NCI-H187 (cell line): ENCODE measurements around the gene S100A9.

ENCODE experiments used
- DNase-seq, 2 experiments: peaks; one replicate each; lab custom pipeline; 2025; lab: John Stamatoyannopoulos, UW

S100A9 gene

DNA sequence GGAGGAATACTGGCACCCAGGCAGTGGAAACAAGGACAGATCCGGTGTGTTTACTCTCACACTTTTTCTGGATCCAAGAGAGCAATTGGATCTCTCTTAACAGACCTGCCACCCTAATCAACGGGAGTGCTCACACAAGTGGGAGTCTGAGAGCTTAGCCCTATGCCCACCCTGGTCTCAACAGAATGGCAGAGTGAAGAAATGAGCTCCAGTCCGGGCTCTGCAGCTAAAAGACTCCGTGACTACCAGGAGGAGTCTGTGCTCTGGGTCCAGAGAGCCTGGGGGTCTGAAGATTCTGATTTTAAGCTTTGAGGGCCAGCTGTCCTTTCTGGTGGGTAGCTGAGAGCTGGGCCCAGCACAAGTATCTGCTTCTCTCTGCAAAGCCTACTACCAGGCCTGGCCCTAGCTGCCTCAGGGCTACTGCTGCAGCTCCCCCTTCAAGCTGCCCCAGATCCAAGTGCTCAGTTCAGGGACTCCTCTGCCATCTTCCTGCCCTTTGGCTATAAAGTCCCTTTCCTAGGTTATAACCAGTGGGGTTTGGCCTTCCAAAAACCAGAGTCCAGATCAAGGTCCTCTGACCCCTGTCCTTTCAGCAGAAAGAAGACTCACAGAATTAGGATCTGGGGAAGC, 3.9 kb downstream of the S100A9 start:
- DNase-seq = no peak

DNA sequence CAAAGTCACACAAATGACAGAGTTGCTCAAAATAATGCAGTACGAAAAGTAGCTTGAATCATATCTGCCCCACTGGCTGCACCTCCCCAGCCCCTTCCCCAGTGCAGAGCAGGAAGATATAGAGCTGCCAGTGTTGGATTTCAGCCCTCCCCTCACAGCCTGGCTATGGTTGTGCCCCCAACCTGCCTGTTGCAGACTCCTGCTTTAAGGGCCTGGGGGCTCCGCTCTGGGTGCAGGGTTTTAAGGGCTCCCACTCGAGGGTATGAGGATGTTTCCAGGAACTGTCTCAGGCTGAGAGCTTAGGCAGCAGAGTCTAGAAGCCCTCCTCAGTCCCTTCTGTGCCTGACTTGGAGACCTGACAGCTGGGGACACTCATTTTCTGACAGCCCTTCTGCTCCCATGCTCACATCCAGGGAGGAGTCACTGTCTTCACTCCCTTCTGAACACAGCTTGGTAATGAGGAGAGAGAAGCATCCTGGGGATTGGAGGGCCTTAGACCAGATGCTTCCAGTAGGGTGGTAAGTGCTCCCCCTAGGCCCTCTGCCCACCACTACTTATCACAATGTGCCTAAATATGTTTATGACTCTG, 4.6 kb downstream of the S100A9 start:
- no peak for DNase-seq

GRCh38 chr1:153363641-153364040, 6.0 kb downstream of the S100A9 start:
- DNase-seq = no peak

GRCh38 chr1:153364156-153364555, 6.5 kb downstream of the S100A9 start:
- no peak for DNase-seq

DNA sequence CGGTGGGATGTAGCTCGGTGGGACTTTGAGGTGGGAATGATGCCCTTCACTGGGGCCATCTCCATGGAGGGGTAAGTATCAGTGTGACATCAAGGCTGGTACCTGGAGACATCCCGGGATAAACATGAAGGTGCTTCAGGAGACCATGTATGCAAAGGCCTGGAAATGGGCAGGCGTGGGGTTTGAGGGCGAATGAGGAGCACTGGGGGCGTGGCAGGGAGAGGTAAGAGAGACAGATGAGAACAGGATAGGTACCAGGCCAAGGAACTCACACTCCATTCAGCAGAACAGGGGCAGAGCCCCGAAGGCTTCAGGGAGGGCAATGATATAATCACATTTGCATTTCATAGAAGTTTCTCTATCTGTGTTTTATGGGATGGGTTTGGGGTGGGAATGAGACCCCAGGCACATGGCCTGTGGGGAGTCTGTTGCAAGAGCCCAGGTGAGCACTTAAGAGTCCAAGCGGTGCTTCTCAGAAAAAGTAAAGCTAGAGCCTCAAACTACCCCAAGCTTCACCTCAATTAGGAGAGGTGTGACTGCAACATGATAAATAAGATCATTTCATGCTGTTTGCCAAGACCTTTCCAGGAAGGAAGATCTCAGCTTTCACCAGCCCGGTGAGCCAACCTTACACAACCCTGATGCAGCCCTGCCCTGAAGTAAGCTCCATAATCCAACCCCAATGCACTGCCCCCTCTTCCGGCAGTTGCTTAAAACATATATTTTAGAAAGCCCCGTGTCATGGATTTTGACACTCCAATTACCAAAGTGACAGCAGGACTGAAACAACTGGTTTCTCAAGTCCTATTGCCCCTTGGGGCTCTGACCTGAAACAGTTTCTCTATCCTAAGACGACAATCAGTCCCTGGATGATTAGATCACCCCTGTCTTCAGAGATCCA, 7.4 kb downstream of the S100A9 start:
- DNase-seq = no peak

DNA sequence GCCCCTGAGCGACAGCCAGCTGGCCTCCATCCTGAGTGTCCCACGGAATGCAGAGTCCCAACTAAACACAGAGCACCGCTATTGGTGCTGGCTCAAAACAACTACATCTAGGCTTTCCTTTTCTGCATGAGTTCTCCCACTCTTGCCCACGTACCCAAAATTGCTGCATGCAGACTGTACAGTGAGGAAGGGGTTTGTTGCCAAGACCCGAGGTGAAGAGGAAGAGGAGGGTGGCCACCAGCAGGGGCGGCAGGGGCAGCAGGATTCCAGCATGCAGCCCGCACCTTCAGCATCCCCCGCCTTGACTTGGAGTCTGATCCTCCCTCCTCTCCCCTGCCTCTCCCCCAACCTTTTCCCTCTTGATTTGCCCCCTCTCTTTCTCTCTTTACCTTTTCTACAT, 8.0 kb downstream of the S100A9 start:
- no peak for DNase-seq

DNA sequence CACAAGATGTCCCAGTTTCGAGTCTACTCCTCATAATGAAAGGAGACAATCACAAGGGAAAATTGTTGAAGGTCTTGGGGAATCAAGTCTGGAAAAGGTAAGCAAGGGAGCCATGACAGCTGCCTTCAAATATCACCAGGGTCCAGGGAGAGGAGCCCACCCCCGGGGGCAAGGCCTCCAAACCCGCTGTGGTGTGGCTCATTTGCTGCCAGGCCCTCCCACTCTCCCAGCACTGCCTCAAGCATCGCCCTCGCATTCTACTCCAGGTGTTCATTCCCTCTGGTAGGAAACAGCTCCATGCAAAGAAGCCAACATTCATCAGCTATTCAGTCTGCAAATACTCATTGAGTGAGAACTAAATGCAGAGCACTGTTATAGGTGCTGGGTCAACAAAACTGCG, 8.6 kb downstream of the S100A9 start:
- DNase-seq = no peak

DNA sequence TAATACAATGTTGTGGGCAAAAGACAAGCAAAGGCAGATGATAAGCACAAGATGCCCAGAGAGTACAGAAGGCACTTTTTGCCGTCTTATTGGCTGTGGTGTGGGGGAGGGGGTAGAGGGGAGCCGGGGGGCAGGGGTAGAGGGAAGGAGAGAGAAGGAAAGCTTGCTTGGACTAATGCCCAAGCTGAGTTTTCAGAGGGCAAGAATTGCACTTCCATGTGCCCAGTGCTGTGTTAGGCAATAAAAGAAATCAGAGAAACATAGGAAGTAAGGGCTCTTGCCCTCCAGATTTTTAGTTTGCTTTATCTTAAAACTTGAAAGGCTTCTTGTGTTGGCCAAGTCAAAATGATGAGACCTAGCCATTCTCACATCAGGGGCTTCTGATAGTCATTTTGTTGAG, 9.4 kb downstream of the S100A9 start:
- DNase-seq = no peak

- DNase-seq = no peak
Measured at GRCh38 chr1:153368495-153368894, 10.8 kb downstream of the S100A9 start.

DNA sequence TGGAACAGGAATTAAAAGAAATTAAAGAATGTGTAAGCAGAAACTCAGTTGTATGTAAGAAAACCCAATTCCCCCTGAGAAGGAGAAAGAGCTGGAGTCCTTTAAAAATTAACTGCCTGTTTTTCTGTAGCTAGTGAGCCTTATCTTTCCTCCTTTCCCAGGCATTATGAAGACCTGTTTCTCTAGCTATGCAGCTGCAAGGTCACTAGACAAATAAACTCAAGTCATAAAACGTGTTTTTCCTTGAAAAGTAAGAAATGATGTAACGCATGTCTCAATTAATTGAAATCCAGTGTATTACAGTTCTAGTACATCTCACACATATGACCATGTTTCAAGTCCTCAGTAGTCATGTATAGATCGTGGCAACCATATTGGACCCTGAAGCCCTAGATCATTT, 12.5 kb downstream of the S100A9 start:
- no peak for DNase-seq

- DNase-seq = no peak
Measured at GRCh38 chr1:153371231-153371630, 13.6 kb downstream of the S100A9 start.

GRCh38 chr1:153372571-153372970, 14.9 kb downstream of the S100A9 start:
- no peak for DNase-seq

DNA sequence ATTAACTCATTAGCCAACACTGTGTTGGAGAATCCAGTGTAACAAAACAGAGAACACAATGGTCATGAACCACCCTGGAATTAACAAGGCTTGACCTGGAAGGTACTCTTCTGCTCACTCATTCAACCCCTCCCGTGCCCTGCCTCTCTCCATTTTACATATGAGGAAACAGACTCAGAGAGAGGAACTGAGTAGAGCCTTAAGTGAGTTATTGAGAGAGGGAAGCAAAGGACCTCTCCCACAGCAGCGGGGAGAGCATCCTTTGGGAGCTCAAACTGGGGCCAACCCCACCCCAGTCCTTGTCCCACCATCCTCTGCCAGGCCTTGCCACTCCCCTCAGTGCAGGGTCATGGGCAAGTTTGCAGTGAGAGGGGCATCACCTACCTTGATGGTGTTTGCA, 16.4 kb downstream of the S100A9 start:
- no peak for DNase-seq

- DNase-seq = no peak
Measured at GRCh38 chr1:153375511-153375910, 17.9 kb downstream of the S100A9 start, which contains the start of gene S100A12. Gene S100A12, minus strand, starts transcription at chr1:153375621. Its CDS starts 1,029 bp downstream, at chr1:153374592.

- DNase-seq = no peak
Measured at GRCh38 chr1:153379591-153379990, 21.9 kb downstream of the S100A9 start.

DNA sequence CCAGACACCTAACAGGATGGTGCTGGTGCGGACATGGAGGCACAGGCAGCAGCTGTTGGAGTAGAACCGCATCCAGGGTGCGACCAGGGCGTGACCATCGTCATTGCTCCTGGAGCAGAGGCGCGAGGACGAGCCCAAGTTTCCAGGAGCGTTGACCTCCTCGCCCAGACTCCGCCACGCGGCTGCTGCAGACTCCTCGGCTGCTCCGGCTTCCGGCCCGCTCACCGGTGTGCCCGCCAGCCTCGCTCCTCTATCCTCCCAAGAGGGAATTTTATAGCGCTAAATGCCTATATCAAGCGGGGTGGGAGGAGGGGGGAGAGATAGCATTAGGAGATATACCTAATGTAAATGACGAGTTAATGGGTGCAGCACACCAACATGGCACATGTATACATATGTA, 23.1 kb downstream of the S100A9 start:
- no peak for DNase-seq

DNA sequence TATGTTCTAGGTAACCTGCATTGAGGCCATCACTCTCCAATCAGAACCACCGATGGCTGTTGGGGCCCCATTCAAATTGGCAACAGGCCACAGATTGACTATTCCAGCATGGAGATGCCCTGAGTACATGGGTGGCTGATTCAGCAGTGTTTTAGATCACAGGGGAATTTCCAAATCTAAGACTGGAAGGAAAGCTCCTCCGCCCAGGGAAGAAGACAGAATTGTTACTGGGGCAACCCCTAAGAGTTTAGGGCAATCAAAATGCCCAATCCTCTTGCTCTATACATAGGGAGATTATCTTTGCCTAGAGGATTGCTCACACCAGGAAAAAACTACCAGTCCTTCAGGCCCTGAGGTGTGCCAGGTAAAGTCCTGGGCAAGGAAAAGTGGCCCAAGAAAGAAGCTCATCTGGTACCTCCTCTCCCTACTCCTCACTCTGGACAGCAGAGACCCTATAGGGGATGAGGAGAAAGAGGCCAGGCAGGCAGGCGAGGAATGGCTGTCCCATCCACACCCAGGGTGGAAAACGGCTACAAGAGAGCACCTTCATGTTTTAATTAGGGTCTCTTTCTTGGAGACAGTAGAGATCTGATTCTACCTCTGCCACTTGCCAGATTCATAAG, 27.4 kb downstream of the S100A9 start:
- DNase-seq = no peak

DNA sequence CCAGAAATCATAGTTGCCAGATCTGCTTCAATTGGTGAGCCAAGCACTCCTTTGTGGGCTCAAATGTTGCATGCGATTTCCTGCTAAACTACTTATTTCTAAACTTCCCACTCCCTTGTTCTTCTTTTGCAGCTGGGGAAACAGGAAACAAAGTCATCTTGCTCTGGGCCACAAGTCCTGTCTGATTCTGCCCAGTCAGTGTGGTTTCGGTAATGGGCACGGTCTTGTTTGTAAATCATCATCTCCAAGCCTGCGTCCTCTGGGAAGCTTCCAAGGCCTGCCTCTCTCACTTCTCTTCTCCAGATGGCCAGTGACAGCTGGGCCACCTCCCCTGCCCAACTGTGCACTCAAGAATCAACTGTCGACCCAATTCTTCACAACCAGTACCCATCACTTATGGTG, 28.8 kb downstream of the S100A9 start:
- DNase-seq = no peak

DNA sequence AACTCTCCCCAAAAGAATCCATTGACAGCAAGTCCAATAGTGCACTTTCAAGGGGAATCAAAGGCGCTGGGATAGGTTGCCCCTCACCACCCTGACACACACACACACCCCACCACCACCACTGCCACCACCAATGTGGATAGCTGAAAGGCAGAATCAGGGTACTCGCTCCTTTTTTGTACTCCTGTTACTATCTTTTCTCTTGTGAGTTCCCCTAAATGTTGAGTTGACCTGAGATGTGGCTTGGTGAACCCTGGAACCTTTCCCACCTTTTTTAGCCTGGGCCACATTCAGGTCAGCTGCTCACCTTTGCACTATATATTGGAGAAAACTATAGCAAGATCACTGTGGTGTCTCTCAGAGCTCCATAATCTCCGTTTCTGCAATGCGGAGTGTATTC, 29.3 kb downstream of the S100A9 start:
- no peak for DNase-seq

- no peak for DNase-seq
Measured at GRCh38 chr1:153387785-153388184, 30.1 kb downstream of the S100A9 start.

- DNase-seq = no peak
Measured at GRCh38 chr1:153389401-153389800, 31.7 kb downstream of the S100A9 start.
